ENCODE results near the gene SDF4. TPM values are rescaled to one million over a fixed set of nuclear protein-coding genes. Genes with fewer than 3 reads are reported as not detected.

SDF4 gene
- total and polyA plus RNA-seq, 2 experiments from 2014 or later: 45.0 to 62.6 TPM

DNA sequence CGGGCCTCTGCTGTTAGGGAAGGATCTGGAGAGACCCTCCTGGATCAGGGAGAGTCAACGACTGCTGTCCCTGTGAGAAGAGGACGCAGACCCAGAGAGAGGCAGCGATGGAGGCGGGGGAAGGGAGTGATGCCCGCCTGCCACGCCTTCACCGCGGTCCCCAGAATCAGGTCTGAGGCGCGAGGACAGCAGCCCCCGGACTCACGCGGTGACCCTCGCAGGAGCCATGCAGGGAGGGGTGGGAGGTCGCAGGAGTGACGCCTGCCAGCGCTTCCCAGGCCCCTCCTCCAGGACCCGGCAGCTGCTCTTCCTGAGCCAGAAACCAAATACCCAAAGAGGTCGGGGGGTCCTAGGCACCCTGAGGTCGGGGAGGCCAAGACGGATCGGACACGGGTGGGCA lies 11.6 kb downstream of the SDF4 start:
- Histone ChIP-seq H2AFZ (no peak overlapping the region), H3K4me1 (ENCODE audit: insufficient read depth) (no peaks in the 10 kb centered on the region), H4K20me1 (replicated peaks; ENCODE audit: insufficient read depth) (peaks cover 5% of the 10 kb centered on the region; the same call in 1 of the 2 replicates), H3F3A (replicated peaks; ENCODE audit: low read depth) (no peaks in the 10 kb centered on the region), H3K79me2 (replicated peaks; ENCODE audit: insufficient read depth) (no peaks in the 10 kb centered on the region), H3K36me3 (ENCODE audit: insufficient read depth) (peaks cover 7% of the 10 kb centered on the region; the same call in 1 of the 2 replicates), H3K9me2 (ENCODE audit: insufficient read depth) (no peaks in the 10 kb centered on the region), H3K27me3 (ENCODE audit: insufficient read depth) (no peaks in the 10 kb centered on the region), H3K4me2 (no peak overlapping the region), H3K27ac (ENCODE audit: low read depth) (no peak overlapping the region), H3K4me3 (no peak overlapping the region)
- H3K27me3 Mint-ChIP-seq (ENCODE audit: insufficient read depth, low read depth, poor library complexity): peaks cover 9% of the 10 kb centered on the region
- DNase-seq (ENCODE audit: low spot score) (no peak), ATAC-seq (no peak)
- H3K36me3 Mint-ChIP-seq (ENCODE audit: low read depth): peaks cover 34% of the 10 kb centered on the region
- no peak overlapping the region for H3K27ac Mint-ChIP-seq
- no peaks in the 10 kb centered on the region for H3K9me3 Mint-ChIP-seq
- no peaks in the 10 kb centered on the region for H3K4me1 Mint-ChIP-seq
- TF ChIP-seq ZNF331 (CRISPR knock-in tag; IDR thresholded peaks at IDR 0.05; ENCODE audit: low read depth) (no peak), NANOG (IDR thresholded peaks at IDR 0.05; ENCODE audit: borderline replicate concordance) (no peak), EZH2 (IDR thresholded peaks at IDR 0.05; ENCODE audit: low read depth, unreplicated experiment) (no peak), JUNB (IDR thresholded peaks at IDR 0.05; ENCODE audit: unreplicated experiment) (no peak)
- TF ChIP-seq, protein P1, sequence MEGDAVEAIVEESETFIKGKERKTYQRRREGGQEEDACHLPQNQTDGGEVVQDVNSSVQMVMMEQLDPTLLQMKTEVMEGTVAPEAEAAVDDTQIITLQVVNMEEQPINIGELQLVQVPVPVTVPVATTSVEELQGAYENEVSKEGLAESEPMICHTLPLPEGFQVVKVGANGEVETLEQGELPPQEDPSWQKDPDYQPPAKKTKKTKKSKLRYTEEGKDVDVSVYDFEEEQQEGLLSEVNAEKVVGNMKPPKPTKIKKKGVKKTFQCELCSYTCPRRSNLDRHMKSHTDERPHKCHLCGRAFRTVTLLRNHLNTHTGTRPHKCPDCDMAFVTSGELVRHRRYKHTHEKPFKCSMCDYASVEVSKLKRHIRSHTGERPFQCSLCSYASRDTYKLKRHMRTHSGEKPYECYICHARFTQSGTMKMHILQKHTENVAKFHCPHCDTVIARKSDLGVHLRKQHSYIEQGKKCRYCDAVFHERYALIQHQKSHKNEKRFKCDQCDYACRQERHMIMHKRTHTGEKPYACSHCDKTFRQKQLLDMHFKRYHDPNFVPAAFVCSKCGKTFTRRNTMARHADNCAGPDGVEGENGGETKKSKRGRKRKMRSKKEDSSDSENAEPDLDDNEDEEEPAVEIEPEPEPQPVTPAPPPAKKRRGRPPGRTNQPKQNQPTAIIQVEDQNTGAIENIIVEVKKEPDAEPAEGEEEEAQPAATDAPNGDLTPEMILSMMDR (conservative IDR thresholded peaks at IDR 0.05; ENCODE audit: low read depth in 2 of 2): no peak
- TF ChIP-seq, protein P2, sequence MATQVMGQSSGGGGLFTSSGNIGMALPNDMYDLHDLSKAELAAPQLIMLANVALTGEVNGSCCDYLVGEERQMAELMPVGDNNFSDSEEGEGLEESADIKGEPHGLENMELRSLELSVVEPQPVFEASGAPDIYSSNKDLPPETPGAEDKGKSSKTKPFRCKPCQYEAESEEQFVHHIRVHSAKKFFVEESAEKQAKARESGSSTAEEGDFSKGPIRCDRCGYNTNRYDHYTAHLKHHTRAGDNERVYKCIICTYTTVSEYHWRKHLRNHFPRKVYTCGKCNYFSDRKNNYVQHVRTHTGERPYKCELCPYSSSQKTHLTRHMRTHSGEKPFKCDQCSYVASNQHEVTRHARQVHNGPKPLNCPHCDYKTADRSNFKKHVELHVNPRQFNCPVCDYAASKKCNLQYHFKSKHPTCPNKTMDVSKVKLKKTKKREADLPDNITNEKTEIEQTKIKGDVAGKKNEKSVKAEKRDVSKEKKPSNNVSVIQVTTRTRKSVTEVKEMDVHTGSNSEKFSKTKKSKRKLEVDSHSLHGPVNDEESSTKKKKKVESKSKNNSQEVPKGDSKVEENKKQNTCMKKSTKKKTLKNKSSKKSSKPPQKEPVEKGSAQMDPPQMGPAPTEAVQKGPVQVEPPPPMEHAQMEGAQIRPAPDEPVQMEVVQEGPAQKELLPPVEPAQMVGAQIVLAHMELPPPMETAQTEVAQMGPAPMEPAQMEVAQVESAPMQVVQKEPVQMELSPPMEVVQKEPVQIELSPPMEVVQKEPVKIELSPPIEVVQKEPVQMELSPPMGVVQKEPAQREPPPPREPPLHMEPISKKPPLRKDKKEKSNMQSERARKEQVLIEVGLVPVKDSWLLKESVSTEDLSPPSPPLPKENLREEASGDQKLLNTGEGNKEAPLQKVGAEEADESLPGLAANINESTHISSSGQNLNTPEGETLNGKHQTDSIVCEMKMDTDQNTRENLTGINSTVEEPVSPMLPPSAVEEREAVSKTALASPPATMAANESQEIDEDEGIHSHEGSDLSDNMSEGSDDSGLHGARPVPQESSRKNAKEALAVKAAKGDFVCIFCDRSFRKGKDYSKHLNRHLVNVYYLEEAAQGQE (IDR thresholded peaks at IDR 0.05; ENCODE audit: unreplicated experiment): no peak
- TF ChIP-seq, protein P3, sequence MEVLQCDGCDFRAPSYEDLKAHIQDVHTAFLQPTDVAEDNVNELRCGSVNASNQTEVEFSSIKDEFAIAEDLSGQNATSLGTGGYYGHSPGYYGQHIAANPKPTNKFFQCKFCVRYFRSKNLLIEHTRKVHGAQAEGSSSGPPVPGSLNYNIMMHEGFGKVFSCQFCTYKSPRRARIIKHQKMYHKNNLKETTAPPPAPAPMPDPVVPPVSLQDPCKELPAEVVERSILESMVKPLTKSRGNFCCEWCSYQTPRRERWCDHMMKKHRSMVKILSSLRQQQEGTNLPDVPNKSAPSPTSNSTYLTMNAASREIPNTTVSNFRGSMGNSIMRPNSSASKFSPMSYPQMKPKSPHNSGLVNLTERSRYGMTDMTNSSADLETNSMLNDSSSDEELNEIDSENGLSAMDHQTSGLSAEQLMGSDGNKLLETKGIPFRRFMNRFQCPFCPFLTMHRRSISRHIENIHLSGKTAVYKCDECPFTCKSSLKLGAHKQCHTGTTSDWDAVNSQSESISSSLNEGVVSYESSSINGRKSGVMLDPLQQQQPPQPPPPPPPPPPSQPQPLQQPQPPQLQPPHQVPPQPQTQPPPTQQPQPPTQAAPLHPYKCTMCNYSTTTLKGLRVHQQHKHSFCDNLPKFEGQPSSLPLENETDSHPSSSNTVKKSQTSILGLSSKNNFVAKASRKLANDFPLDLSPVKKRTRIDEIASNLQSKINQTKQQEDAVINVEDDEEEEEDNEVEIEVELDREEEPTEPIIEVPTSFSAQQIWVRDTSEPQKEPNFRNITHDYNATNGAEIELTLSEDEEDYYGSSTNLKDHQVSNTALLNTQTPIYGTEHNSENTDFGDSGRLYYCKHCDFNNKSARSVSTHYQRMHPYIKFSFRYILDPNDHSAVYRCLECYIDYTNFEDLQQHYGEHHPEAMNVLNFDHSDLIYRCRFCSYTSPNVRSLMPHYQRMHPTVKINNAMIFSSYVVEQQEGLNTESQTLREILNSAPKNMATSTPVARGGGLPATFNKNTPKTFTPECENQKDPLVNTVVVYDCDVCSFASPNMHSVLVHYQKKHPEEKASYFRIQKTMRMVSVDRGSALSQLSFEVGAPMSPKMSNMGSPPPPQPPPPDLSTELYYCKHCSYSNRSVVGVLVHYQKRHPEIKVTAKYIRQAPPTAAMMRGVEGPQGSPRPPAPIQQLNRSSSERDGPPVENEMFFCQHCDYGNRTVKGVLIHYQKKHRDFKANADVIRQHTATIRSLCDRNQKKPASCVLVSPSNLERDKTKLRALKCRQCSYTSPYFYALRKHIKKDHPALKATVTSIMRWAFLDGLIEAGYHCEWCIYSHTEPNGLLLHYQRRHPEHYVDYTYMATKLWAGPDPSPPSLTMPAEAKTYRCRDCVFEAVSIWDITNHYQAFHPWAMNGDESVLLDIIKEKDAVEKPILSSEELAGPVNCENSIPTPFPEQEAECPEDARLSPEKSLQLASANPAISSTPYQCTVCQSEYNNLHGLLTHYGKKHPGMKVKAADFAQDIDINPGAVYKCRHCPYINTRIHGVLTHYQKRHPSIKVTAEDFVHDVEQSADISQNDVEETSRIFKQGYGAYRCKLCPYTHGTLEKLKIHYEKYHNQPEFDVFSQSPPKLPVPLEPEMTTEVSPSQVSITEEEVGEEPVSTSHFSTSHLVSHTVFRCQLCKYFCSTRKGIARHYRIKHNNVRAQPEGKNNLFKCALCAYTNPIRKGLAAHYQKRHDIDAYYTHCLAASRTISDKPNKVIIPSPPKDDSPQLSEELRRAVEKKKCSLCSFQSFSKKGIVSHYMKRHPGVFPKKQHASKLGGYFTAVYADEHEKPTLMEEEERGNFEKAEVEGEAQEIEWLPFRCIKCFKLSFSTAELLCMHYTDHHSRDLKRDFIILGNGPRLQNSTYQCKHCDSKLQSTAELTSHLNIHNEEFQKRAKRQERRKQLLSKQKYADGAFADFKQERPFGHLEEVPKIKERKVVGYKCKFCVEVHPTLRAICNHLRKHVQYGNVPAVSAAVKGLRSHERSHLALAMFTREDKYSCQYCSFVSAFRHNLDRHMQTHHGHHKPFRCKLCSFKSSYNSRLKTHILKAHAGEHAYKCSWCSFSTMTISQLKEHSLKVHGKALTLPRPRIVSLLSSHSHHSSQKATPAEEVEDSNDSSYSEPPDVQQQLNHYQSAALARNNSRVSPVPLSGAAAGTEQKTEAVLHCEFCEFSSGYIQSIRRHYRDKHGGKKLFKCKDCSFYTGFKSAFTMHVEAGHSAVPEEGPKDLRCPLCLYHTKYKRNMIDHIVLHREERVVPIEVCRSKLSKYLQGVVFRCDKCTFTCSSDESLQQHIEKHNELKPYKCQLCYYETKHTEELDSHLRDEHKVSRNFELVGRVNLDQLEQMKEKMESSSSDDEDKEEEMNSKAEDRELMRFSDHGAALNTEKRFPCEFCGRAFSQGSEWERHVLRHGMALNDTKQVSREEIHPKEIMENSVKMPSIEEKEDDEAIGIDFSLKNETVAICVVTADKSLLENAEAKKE (CRISPR knock-in tag; IDR thresholded peaks at IDR 0.05): no peak
- TF ChIP-seq, protein P4, sequence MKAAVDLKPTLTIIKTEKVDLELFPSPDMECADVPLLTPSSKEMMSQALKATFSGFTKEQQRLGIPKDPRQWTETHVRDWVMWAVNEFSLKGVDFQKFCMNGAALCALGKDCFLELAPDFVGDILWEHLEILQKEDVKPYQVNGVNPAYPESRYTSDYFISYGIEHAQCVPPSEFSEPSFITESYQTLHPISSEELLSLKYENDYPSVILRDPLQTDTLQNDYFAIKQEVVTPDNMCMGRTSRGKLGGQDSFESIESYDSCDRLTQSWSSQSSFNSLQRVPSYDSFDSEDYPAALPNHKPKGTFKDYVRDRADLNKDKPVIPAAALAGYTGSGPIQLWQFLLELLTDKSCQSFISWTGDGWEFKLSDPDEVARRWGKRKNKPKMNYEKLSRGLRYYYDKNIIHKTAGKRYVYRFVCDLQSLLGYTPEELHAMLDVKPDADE (IDR thresholded peaks at IDR 0.05): no peak
- no peak overlapping the region for H3K4me3 Mint-ChIP-seq
